Esophagus muscularis mucosa (tissue), 4 donors: ENCODE results near the gene OBSCN.

Experiments used
- EP300 ChIP-seq: sonication (generic); formaldehyde crosslinking; IDR thresholded peaks from one replicate; pipeline ENCODE4 v1.6.1; 2017; ENCODE audit warnings: antibody characterized with exemption
- POLR2AphosphoS5 ChIP-seq, 2 donors: sonication (generic); formaldehyde crosslinking; IDR thresholded peaks; one replicate each; pipeline ENCODE4 v1.6.1; 2017; ENCODE audit warnings: antibody characterized with exemption in 2 of 2
- TF ChIP-seq, protein P1 (sequence below), 3 experiments: fragments of 200-600 bp in 2 of 3; fragments of 450-650 bp in 1 of 3; sonication (generic) in 2 of 3; IDR thresholded peaks; one replicate each; pipeline ENCODE4 v1.5.1; 2017 to 2019; ENCODE audit warnings: antibody characterized with exemption in 3 of 3, mild to moderate bottlenecking in 2 of 3, moderate library complexity in 1 of 3

DNA sequence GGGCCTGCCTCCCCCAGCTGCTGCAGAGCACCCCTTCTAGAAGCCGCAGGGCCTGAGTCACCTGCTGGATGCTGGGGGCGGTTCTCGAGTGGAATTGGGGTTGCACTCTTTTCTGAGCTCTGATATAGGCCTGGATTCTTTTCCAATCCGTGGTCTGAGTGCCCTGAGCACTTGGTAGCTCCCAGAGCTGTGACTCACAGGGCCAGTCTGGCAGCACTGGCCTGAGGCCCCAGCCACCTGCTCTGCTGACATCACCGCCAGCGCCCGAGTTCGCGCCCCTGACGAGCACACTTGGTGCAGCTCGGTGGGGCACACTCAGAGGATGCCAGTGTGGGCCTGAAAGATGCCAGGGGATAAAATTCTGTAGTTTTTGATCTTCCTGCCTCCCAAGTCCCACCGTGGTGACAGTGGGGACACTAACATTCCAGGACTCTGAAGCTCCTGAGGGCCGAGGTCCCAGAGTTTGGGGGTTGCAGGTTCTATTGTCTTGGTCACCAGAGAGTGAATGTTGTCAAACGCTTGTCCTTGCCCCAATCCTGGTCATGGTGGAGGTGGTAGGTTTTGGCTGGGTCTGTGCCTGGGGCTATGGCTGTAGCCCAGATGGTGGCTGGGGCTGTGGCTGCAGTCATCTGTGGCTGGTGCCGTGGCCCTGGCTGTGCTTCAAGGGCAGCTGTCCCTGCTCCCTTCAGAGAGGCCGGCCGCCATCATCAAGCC lies 74.6 kb downstream of the OBSCN start:
- no peak for TF ChIP-seq EP300
- TF ChIP-seq POLR2AphosphoS5 (IDR thresholded peaks at IDR 0.05) = no peak
- TF ChIP-seq, protein P1, sequence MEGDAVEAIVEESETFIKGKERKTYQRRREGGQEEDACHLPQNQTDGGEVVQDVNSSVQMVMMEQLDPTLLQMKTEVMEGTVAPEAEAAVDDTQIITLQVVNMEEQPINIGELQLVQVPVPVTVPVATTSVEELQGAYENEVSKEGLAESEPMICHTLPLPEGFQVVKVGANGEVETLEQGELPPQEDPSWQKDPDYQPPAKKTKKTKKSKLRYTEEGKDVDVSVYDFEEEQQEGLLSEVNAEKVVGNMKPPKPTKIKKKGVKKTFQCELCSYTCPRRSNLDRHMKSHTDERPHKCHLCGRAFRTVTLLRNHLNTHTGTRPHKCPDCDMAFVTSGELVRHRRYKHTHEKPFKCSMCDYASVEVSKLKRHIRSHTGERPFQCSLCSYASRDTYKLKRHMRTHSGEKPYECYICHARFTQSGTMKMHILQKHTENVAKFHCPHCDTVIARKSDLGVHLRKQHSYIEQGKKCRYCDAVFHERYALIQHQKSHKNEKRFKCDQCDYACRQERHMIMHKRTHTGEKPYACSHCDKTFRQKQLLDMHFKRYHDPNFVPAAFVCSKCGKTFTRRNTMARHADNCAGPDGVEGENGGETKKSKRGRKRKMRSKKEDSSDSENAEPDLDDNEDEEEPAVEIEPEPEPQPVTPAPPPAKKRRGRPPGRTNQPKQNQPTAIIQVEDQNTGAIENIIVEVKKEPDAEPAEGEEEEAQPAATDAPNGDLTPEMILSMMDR (IDR thresholded peaks at IDR 0.05) = no peak
